C4-2B (cell line): ENCODE results near the gene GTF2A1L.

Source experiments
- ZFX ChIP-seq: fragments of 450-650 bp; IDR thresholded peaks from 2 replicates; pipeline ENCODE4 v1.6.1; 2017
- TF ChIP-seq, protein P1 (sequence below): fragments of 450-650 bp; conservative IDR thresholded peaks from 2 replicates; pipeline ENCODE4 v1.5.1; 2017; ENCODE audit warnings: mild to moderate bottlenecking

DNA sequence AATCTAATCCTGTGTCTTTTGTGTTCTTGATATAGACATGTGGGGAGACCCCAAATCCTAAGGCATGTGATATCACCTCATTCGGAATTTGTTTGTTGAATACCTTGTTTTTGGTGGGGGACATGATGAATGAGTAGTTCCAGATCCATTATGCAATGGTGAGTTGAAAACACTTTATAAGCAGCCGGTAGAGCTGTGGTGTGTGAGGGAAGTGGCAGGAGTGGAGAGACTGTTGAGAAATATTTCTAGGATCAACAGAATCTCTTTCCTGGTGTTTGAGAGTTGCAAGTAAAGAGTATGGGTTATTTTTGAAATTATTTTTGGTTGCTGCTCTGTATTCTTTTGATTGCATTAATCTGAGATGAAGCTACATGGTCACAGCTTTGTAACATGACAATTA, 103.5 kb downstream of the GTF2A1L start:
- no peak for TF ChIP-seq ZFX
- TF ChIP-seq, protein P1, sequence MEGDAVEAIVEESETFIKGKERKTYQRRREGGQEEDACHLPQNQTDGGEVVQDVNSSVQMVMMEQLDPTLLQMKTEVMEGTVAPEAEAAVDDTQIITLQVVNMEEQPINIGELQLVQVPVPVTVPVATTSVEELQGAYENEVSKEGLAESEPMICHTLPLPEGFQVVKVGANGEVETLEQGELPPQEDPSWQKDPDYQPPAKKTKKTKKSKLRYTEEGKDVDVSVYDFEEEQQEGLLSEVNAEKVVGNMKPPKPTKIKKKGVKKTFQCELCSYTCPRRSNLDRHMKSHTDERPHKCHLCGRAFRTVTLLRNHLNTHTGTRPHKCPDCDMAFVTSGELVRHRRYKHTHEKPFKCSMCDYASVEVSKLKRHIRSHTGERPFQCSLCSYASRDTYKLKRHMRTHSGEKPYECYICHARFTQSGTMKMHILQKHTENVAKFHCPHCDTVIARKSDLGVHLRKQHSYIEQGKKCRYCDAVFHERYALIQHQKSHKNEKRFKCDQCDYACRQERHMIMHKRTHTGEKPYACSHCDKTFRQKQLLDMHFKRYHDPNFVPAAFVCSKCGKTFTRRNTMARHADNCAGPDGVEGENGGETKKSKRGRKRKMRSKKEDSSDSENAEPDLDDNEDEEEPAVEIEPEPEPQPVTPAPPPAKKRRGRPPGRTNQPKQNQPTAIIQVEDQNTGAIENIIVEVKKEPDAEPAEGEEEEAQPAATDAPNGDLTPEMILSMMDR: no peak
